Karpas-422 (cell line): ENCODE results near the gene PDE8A. TPM values are rescaled to one million over a fixed set of nuclear protein-coding genes. Genes with fewer than 3 reads are reported as not detected.
A peak's percentile ranks its signal among the peaks of the same experiment; 100 is the strongest.

ENCODE experiments used
- DNase-seq: peaks from one replicate; pipeline ENCODE4 v3.0.0-alpha.2; 2015
- H2AFZ ChIP-seq: fragments of 200-600 bp; sonication (generic); 2 replicates; pipeline ENCODE4 v1.6.1; 2014; ENCODE audit warnings: antibody characterized with exemption, low read length, mixed read lengths
- H3K27ac ChIP-seq: fragments of 200-600 bp; sonication (generic); 2 replicates; pipeline ENCODE4 v1.5.1; 2014; ENCODE audit warnings: mild to moderate bottlenecking, low read length, moderate library complexity
- H3K27me3 ChIP-seq: fragments of 200-600 bp; sonication (generic); 2 replicates; pipeline ENCODE4 v1.6.1; 2014; ENCODE audit warnings: low read length, mixed read lengths
- H3K36me3 ChIP-seq: fragments of 200-600 bp; sonication (generic); 2 replicates; pipeline ENCODE4 v1.6.1; 2014; ENCODE audit warnings: low read length, mixed read lengths; ENCODE audit not compliant: insufficient read depth
- H3K4me1 ChIP-seq: fragments of 200-600 bp; sonication (generic); 2 replicates; pipeline ENCODE4 v1.6.1; 2014; ENCODE audit warnings: mild to moderate bottlenecking, low read length, mixed read lengths
- H3K4me2 ChIP-seq: fragments of 200-600 bp; sonication (generic); 2 replicates; pipeline ENCODE4 v1.6.1; 2014; ENCODE audit warnings: low read length, low read depth, mild to moderate bottlenecking; ENCODE audit not compliant: poor library complexity, severe bottlenecking
- H3K4me3 ChIP-seq: fragments of 200-600 bp; sonication (generic); 2 replicates; pipeline ENCODE4 v1.5.1; 2014; ENCODE audit warnings: mild to moderate bottlenecking, antibody characterized with exemption, low read length, mixed read lengths
- H3K79me2 ChIP-seq: fragments of 200-600 bp; sonication (generic); 2 replicates; pipeline ENCODE4 v1.6.1; 2014; ENCODE audit warnings: mild to moderate bottlenecking, low read length, mixed read lengths
- H3K9ac ChIP-seq: fragments of 200-600 bp; sonication (generic); 2 replicates; pipeline ENCODE4 v1.6.0; 2014; ENCODE audit warnings: low read length
- H3K9me2 ChIP-seq: fragments of 200-600 bp; sonication (generic), shearing (Covaris generic); replicated peaks from 2 replicates; pipeline ENCODE4 v1.6.0; 2014; ENCODE audit warnings: mild to moderate bottlenecking, low read length, moderate library complexity; ENCODE audit not compliant: insufficient read depth
- H3K9me3 ChIP-seq: fragments of 300-700, 200-600 bp; sonication (generic); 2 replicates; pipeline ENCODE4 v1.6.1; 2014; ENCODE audit warnings: low read length, mixed read lengths
- H4K20me1 ChIP-seq: fragments of 200-600 bp; sonication (generic); 2 replicates; pipeline ENCODE4 v1.6.1; 2014; ENCODE audit warnings: mild to moderate bottlenecking, antibody characterized with exemption, low read length, low read depth; ENCODE audit not compliant: insufficient read depth
- total RNA-seq: library from RNA; depleted of rRNA; stranded (reverse); fragments of >200 nt; shearing (Covaris generic); gene quantifications from 2 replicates; pipeline ENCODE4 v1.2.3, GENCODE V29; 2014; ENCODE audit warnings: low replicate concordance; rRNA removed

The PDE8A gene, protein sequence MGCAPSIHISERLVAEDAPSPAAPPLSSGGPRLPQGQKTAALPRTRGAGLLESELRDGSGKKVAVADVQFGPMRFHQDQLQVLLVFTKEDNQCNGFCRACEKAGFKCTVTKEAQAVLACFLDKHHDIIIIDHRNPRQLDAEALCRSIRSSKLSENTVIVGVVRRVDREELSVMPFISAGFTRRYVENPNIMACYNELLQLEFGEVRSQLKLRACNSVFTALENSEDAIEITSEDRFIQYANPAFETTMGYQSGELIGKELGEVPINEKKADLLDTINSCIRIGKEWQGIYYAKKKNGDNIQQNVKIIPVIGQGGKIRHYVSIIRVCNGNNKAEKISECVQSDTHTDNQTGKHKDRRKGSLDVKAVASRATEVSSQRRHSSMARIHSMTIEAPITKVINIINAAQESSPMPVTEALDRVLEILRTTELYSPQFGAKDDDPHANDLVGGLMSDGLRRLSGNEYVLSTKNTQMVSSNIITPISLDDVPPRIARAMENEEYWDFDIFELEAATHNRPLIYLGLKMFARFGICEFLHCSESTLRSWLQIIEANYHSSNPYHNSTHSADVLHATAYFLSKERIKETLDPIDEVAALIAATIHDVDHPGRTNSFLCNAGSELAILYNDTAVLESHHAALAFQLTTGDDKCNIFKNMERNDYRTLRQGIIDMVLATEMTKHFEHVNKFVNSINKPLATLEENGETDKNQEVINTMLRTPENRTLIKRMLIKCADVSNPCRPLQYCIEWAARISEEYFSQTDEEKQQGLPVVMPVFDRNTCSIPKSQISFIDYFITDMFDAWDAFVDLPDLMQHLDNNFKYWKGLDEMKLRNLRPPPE
- 3.4 and 7.2 TPM in 2 replicates for total RNA-seq

DNA sequence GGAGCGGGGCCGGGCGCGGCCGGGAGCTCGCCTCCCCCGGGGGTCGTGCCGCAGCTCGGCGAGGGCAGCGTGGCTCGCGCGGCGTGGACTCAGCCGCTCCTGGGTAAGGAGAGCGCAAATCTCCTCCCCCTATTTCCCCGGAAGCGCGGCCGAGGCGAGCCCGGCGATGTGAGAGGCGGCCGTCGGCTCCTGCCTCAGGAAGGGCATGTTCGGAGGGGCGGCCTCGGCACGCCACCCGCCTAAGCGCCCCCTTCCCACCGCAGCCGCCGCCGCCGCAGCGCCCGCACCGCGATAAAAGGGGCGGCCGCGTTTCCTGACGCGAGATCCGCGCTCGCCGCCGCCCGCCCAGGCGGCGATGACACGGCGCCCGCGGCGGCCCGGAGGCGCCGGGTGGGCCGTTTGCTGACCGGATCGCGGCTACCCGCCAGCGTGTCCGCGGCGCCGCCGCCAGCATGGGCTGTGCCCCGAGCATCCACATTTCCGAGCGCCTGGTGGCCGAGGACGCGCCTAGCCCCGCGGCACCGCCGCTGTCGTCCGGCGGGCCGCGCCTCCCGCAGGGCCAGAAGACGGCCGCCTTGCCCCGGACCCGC is at the start of gene PDE8A:
Gene PDE8A, plus strand, starts transcription at position 146 of the 590 bp plus-strand sequence. Its CDS starts 307 bp downstream, at position 453.
- no peak for DNase-seq

DNA sequence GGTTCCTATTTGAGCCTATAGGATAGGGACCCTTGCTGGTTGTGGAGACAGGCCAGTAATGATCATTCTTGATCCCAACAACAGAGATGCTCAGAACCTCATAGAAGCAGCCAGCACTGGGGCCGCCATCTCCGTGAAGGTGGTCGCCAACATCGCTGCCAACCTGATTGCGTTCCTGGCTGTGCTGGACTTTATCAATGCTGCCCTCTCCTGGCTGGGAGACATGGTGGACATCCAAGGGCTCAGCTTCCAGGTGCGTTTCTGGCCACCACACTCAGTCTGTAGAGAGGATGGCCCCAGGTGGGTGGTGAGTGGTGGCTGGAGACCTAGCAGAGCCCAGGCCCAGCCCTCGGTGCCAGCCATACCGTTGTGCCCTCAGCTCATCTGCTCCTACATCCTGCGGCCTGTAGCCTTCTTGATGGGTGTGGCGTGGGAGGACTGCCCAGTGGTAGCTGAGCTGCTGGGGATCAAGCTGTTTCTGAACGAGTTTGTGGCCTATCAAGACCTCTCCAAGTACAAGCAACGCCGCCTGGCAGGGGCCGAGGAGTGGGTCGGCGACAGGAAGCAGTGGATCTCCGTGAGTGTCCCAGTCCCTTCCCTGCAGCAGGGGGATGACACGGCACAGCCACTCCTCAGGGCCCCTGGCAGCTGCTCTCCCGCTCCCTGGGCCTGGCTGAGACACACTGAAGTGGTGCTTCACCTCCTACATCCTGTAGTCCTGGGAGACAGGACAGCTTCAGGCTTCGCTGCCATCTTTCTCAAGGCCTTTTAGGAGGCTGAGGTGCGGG is 46.5 kb upstream of the PDE8A start:
- H3K4me2 ChIP-seq: no peak overlapping the region
- H3K27me3 ChIP-seq: no peaks in the 10 kb centered on the region
- no peak overlapping the region for H3K9ac ChIP-seq
- no peak overlapping the region for H2AFZ ChIP-seq
- H3K9me3 ChIP-seq: no peaks in the 10 kb centered on the region
- no peak for DNase-seq
- H4K20me1 ChIP-seq: no peaks in the 10 kb centered on the region
- H3K4me1 ChIP-seq: no peaks in the 10 kb centered on the region
- H3K9me2 ChIP-seq: no peaks in the 10 kb centered on the region
- H3K79me2 ChIP-seq: no peaks in the 10 kb centered on the region
- H3K4me3 ChIP-seq: no peak overlapping the region
- no peak overlapping the region for H3K27ac ChIP-seq
- H3K36me3 ChIP-seq: no peaks in the 10 kb centered on the region

More for the DNA sequence above, at the start of gene PDE8A:
- peak within 1 kb of the TSS; percentile 76 for H3K9ac ChIP-seq
- H3K4me3 ChIP-seq: peak within 1 kb of the TSS; percentile 70
- peak within 1 kb of the TSS; percentile 41 for H3K27ac ChIP-seq
- peak within 1 kb of the TSS; percentile 91; the same call in 1 of the 2 replicates for H2AFZ ChIP-seq
- H3K36me3 ChIP-seq: no peaks in the 10 kb centered on the region
- H3K4me2 ChIP-seq: peak within 1 kb of the TSS; percentile 81
- no peaks in the 10 kb centered on the region for H3K79me2 ChIP-seq
- no peaks in the 10 kb centered on the region for H3K9me3 ChIP-seq
- no peaks in the 10 kb centered on the region for H3K9me2 ChIP-seq
- H3K27me3 ChIP-seq: no peaks in the 10 kb centered on the region
- H4K20me1 ChIP-seq: peaks cover 6% of the 10 kb centered on the region; the same call in 1 of the 2 replicates
- H3K4me1 ChIP-seq: peaks cover 12% of the 10 kb centered on the region

DNA sequence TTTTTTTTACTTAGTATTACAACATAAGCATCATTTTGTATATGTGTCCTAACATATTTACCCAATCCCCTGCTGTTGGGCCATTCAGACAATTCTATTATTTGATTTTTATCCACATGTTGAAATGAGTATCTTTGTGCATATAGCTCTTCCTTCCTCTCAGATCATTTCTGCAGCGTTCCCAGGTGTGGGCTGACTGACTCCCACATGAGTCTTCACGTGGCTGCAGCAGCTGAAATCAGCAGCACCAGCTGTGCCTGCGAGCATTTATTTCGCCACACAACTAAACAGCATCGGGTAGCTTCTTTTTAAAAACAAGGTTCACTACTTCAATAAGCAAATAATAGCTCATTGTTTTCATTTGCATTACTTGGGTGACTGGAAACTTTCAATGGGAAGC is 44.5 kb upstream of the PDE8A start:
- Histone ChIP-seq H4K20me1 (no peaks in the 10 kb centered on the region), H3K9me3 (no peaks in the 10 kb centered on the region), H3K9ac (no peak overlapping the region), H2AFZ (no peak overlapping the region), H3K27ac (no peak overlapping the region), H3K4me1 (no peaks in the 10 kb centered on the region), H3K79me2 (no peaks in the 10 kb centered on the region), H3K4me2 (no peak overlapping the region), H3K4me3 (no peak overlapping the region), H3K27me3 (no peaks in the 10 kb centered on the region), H3K36me3 (no peaks in the 10 kb centered on the region), H3K9me2 (no peaks in the 10 kb centered on the region)
- DNase-seq: no peak

DNA sequence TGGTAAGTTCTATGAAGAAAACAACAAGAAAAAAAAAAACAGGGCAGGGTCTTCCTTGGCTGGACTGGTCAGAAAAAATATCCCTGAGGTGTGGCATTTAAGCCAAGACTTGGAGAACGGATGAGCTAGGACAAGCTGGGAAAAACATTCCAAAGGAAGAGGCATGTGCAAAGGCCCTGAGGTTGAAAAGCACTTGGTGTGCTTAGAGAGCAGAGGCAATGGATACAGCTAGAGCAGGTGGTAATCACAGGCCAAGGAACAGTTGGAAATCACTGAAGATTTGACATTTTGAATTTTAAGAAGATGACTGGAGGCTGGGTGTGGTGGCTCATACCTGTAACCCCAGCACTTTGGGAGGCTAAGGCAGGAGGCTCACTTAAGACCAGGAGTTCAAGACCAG is 42.9 kb upstream of the PDE8A start:
- Histone ChIP-seq H3K79me2 (no peaks in the 10 kb centered on the region), H3K27me3 (no peaks in the 10 kb centered on the region), H3K4me2 (no peak overlapping the region), H3K27ac (no peak overlapping the region), H3K36me3 (no peaks in the 10 kb centered on the region), H3K4me3 (no peak overlapping the region), H3K9me2 (no peaks in the 10 kb centered on the region), H2AFZ (no peak overlapping the region), H3K9ac (no peak overlapping the region), H3K9me3 (no peaks in the 10 kb centered on the region), H3K4me1 (no peaks in the 10 kb centered on the region), H4K20me1 (no peaks in the 10 kb centered on the region)
- DNase-seq: no peak

DNA sequence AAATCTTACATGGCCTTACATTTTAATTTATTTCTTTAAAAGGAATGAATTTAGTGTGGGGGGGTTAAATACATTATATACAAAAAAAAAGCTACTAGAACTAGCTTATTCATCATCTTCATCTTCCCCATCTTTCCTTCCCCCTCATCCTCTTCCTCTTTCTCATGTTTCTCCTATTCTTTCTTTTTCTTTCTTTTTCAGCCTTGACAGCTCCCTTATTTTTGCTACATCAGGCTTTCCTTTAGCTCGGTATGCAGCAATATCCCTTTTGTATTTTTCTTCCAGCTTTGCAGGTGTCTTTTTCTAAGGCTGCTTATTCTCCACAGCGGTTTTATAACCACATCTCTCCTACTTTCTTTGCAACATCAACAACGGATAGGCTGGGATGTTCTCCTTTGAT is 41.3 kb upstream of the PDE8A start:
- Histone ChIP-seq H2AFZ (no peak overlapping the region), H3K9me2 (no peaks in the 10 kb centered on the region), H3K36me3 (no peaks in the 10 kb centered on the region)

DNA sequence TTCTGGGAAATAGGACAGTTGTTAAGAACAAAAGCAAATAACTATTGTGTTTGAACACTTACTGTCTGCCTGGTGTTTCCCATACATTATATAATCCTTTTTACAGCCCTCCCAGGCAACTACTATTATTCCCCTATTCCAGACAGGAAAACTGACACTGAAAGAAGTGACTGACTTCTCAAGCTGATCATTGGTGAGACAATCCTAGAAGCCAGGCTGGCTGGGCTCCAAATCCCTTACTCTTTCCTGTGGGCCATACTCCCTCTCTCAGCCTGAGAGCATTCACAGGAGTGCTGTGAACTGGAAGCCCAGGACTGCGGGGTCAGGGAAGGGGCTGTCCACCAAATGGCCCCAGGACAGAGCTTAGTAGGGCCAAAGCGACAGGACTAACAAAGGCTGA is 39.2 kb upstream of the PDE8A start:
- H3K9me3 ChIP-seq: no peaks in the 10 kb centered on the region
- no peaks in the 10 kb centered on the region for H4K20me1 ChIP-seq
- no peak for DNase-seq
- H2AFZ ChIP-seq: no peak overlapping the region
- no peak overlapping the region for H3K9ac ChIP-seq
- H3K4me1 ChIP-seq: no peaks in the 10 kb centered on the region
- no peak overlapping the region for H3K4me2 ChIP-seq
- H3K4me3 ChIP-seq: no peak overlapping the region
- no peaks in the 10 kb centered on the region for H3K9me2 ChIP-seq
- H3K27me3 ChIP-seq: no peaks in the 10 kb centered on the region
- H3K27ac ChIP-seq: no peak overlapping the region
- no peaks in the 10 kb centered on the region for H3K79me2 ChIP-seq
- no peaks in the 10 kb centered on the region for H3K36me3 ChIP-seq

More for the DNA sequence above, 41.3 kb upstream of the PDE8A start:
- DNase-seq: no peak
- H4K20me1 ChIP-seq: no peaks in the 10 kb centered on the region
- no peaks in the 10 kb centered on the region for H3K9me3 ChIP-seq
- no peaks in the 10 kb centered on the region for H3K79me2 ChIP-seq
- no peaks in the 10 kb centered on the region for H3K27me3 ChIP-seq
- no peak overlapping the region for H3K4me3 ChIP-seq
- H3K27ac ChIP-seq: no peak overlapping the region
- no peak overlapping the region for H3K4me2 ChIP-seq
- H3K4me1 ChIP-seq: no peaks in the 10 kb centered on the region
- H3K9ac ChIP-seq: no peak overlapping the region

DNA sequence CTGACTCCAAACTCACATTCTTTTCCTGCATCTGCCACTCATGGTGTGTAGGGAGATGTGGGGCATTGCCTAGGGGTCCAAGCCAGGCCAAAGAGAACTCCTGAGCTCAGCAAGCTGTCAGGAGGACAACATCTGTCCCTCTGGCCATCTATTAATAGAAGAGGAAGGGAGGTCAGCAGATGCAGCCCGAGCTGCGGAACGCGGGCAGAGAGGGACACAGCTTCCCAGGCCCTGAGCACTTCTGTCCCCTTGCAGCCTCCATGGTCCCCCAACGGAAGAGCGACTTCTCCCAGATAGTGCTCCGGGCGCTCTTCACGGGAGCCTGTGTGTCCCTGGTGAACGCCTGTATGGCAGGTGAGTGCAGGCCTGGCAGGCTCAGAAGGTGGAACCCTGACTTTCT is 37.3 kb upstream of the PDE8A start:
- no peak overlapping the region for H2AFZ ChIP-seq
- H3K9me2 ChIP-seq: no peaks in the 10 kb centered on the region
- no peak overlapping the region for H3K4me2 ChIP-seq
- no peak for DNase-seq
- no peaks in the 10 kb centered on the region for H3K27me3 ChIP-seq
- H3K36me3 ChIP-seq: no peaks in the 10 kb centered on the region
- no peaks in the 10 kb centered on the region for H4K20me1 ChIP-seq
- H3K4me1 ChIP-seq: no peaks in the 10 kb centered on the region
- H3K9me3 ChIP-seq: no peaks in the 10 kb centered on the region
- no peak overlapping the region for H3K9ac ChIP-seq
- no peak overlapping the region for H3K27ac ChIP-seq
- no peaks in the 10 kb centered on the region for H3K79me2 ChIP-seq
- no peak overlapping the region for H3K4me3 ChIP-seq
